ENCODE measurements around the gene SLC8A2.

The SLC8A2 gene

GRCh38 chr19:47471733-47472457 is at the start of gene SLC8A2:
TSS of gene SLC8A2 (minus strand) at chr19:47471893. CDS start at chr19:47466403, 5,490 bp downstream.
- no peak within 1 kb of the TSS for H3K4me3 ChIP-seq (ENCODE audit: low read depth, low read length)
- no peak for TF ChIP-seq CTCF (IDR thresholded peaks at IDR 0.05; ENCODE audit: control insufficient read depth, extremely low read depth, insufficient read depth)
- peak; percentile 1 for DNase-seq (ENCODE audit: low read depth)

- H3K4me3 ChIP-seq (ENCODE audit: low read depth, low read length) = no peak overlapping the region
- no peak for DNase-seq (ENCODE audit: low read depth)
- TF ChIP-seq CTCF (IDR thresholded peaks at IDR 0.05; ENCODE audit: control insufficient read depth, extremely low read depth, insufficient read depth) = no peak
Measured at GRCh38 chr19:47520839-47521238, 49.1 kb upstream of the SLC8A2 start.

GRCh38 chr19:47520343-47520806 is 48.7 kb upstream of the SLC8A2 start:
- DNase-seq (ENCODE audit: low read depth) = no peak
- TF ChIP-seq CTCF (IDR thresholded peaks at IDR 0.05; ENCODE audit: control insufficient read depth, extremely low read depth, insufficient read depth) = no peak
- no peak overlapping the region for H3K4me3 ChIP-seq (ENCODE audit: low read depth, low read length)

GRCh38 chr19:47518854-47519253 is 47.2 kb upstream of the SLC8A2 start:
- TF ChIP-seq CTCF (IDR thresholded peaks at IDR 0.05; ENCODE audit: control insufficient read depth, extremely low read depth, insufficient read depth) = no peak

GRCh38 chr19:47518139-47518538 is 46.4 kb upstream of the SLC8A2 start:
- no peak overlapping the region for H3K4me3 ChIP-seq (ENCODE audit: low read depth, low read length)
- DNase-seq (ENCODE audit: low read depth) = no peak
- TF ChIP-seq CTCF (IDR thresholded peaks at IDR 0.05; ENCODE audit: control insufficient read depth, extremely low read depth, insufficient read depth) = no peak

More at GRCh38 chr19:47518854-47519253, 47.2 kb upstream of the SLC8A2 start:
- no peak overlapping the region for H3K4me3 ChIP-seq (ENCODE audit: low read depth, low read length)
- DNase-seq (ENCODE audit: low read depth) = no peak

GRCh38 chr19:47514869-47515588 is 43.3 kb upstream of the SLC8A2 start, which contains the start of gene NAPA:
TSS of gene NAPA (minus strand) at chr19:47515063. CDS start at chr19:47514940, 123 bp downstream.
- TF ChIP-seq CTCF (IDR thresholded peaks at IDR 0.05; ENCODE audit: control insufficient read depth, extremely low read depth, insufficient read depth) = no peak
- DNase-seq (ENCODE audit: low read depth) = peak; percentile 96
- peak within 1 kb of the TSS; percentile 93 for H3K4me3 ChIP-seq (ENCODE audit: low read depth, low read length)
